Measurements from ENCODE around the gene ETFB. TPM values are rescaled to one million over a fixed set of nuclear protein-coding genes. Genes with fewer than 3 reads are reported as not detected.

ETFB gene
- total RNA-seq, 4 donors from 2014 or later = 52.5 to 79.2 (median 74.5) TPM

DNA sequence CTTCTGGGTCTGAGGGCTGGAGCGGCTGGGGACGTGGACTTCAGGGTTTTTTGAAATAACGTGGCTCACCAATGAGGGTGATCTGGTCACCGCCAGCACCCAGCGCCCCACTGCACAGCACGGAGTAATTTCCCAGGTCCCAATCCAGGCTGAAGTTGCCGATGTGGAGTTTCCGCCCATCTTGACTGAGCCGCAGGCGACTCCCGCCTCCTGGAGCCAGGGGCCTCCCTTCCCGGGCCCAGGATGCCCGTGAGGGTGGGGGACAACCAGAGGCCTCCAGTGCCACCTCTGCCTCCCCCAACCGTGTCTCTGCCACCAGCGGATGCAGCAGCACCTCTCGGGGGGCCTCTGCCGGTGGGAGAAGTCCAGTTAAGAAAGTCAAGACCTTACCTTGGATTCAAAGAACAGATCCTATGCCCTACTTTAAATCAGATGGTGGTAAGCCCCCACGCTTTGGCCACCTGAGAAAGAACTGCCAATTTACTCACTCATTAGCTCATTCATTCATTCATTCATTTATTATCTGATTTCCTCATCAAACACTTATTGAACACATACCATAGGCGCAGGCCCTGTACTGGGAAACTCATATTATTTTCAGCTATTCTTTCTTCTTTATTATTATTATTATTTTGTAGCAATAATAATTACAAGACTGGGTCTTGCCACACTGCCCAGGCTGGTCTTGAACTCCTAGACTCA, 28.2 kb downstream of the ETFB start:
- intact Hi-C loops (cut with DNase I; ENCODE audit: low total_unique reads) = no loop called here
- DNase-seq (ENCODE audit: low spot score in 2 of 2) = no peak
- no peak overlapping the region for H3K4me3 ChIP-seq (ENCODE audit: low read depth, poor library complexity, severe bottlenecking)
- TF ChIP-seq POLR2A (IDR thresholded peaks at IDR 0.05) = no peak
- TF ChIP-seq, protein P1, sequence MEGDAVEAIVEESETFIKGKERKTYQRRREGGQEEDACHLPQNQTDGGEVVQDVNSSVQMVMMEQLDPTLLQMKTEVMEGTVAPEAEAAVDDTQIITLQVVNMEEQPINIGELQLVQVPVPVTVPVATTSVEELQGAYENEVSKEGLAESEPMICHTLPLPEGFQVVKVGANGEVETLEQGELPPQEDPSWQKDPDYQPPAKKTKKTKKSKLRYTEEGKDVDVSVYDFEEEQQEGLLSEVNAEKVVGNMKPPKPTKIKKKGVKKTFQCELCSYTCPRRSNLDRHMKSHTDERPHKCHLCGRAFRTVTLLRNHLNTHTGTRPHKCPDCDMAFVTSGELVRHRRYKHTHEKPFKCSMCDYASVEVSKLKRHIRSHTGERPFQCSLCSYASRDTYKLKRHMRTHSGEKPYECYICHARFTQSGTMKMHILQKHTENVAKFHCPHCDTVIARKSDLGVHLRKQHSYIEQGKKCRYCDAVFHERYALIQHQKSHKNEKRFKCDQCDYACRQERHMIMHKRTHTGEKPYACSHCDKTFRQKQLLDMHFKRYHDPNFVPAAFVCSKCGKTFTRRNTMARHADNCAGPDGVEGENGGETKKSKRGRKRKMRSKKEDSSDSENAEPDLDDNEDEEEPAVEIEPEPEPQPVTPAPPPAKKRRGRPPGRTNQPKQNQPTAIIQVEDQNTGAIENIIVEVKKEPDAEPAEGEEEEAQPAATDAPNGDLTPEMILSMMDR (IDR thresholded peaks at IDR 0.05) = no peak
- 82 to 83% methylated on average over 18 to 19 of the region's 19 CpGs for WGBS, 2 donors

DNA sequence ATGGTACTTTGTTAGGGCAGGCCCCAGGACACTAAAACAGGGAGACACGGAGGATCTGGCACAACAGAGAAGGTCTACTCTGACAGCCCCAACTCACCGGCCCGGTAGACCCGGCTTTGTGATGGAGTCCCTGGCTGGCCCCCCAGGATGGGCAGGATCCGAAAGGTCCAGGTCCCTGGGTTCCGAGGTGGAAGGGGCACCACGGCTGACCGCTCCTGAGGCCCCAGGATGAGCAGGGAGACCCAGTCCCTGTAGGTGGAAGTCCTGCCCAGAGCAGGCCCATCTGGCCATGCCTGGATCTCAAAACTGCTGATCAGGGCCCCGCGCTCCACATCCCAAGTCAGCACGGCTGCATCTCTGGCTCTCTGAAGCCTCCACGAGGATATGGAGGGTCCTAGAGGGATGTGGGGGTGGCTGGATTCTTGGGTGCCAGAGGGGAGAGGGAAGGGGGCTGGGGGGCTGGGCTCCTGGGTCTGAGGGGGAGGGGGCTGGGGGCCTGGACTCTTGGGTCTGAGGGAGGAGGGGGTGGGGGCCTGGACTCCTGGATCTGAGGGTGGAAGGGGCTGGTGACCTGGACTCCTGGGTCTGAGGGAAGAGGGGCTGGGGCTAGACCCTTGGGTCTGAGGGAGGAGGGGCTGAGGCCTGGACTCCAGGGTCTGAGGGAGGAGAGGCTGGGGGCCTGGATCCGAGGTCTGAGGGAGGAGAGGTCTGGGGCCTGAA, 28.9 kb downstream of the ETFB start:
- no peak overlapping the region for H3K4me3 ChIP-seq (ENCODE audit: low read depth, poor library complexity, severe bottlenecking)
- DNase-seq (ENCODE audit: low spot score in 2 of 2) = no peak
- TF ChIP-seq, protein P1 (IDR thresholded peaks at IDR 0.05) = no peak
- TF ChIP-seq POLR2A (IDR thresholded peaks at IDR 0.05) = no peak
- 89 to 95% methylated on average over 11 to 13 of the region's 13 CpGs for WGBS, 2 donors
- intact Hi-C loops (cut with DNase I; ENCODE audit: low total_unique reads) = no loop called here

DNA sequence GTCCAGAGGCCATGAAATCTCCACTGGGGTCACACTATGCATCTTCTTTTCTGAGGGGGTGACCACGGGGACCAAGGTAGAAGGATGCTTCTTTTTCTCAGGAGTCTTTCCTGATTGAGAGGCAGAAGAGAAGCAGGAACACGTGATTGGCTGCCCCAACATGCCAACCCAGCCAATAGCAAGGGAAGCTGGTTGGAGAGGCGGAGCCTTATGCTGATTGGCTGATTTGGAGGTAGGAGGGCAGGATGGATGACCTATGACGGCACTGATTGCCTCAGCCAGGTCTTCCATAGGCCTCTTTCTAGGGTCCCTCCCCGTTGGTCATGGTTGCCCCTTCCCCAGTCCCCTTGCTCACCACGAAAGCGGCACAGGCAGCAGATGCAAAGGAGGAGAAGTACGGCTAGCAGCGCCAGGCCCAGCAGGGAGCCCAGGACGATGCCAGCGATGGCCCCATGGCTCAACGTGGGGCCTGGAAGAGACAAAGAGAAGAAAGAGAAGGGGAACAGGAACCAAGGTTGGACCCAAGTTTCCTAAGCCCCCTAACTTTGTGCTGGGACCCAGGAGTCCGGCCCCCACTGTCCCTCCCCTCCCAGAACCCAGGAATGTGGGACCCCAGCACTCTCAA, 32.2 kb downstream of the ETFB start:
- intact Hi-C loops (cut with DNase I; ENCODE audit: low total_unique reads) = no loop called here
- 89 to 96% methylated on average over 13 of the region's 13 CpGs for WGBS, 2 donors
- no peak overlapping the region for H3K4me3 ChIP-seq (ENCODE audit: low read depth, poor library complexity, severe bottlenecking)
- no peak for TF ChIP-seq POLR2A (IDR thresholded peaks at IDR 0.05)
- TF ChIP-seq, protein P1 (IDR thresholded peaks at IDR 0.05) = no peak
- DNase-seq (ENCODE audit: low spot score in 2 of 2) = no peak

DNA sequence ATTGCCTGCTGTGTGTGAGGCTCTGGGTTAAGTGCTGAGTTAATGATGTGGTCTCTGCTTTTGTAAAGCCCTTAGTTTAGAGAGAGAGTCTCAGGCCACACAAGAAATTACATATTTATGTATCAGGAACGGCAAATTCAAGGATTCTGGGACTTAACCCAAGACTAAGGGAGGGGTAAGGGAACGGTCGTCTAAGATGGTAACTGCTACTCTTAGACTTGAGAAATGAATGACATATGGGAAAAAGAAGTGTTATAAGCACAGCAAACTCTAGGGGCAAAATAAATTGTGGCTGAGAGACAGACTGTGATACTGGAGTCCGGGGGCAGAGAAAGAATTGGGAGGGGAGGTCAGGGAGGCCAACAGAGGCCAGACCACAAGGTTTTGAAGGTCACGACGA, 34.5 kb downstream of the ETFB start:
- 87 to 89% methylated on average over 6 of the region's 6 CpGs for WGBS, 2 donors
- no peak for TF ChIP-seq POLR2A (IDR thresholded peaks at IDR 0.05)
- TF ChIP-seq, protein P1 (IDR thresholded peaks at IDR 0.05) = no peak
- DNase-seq (ENCODE audit: low spot score in 2 of 2) = no peak
- no peak overlapping the region for H3K4me3 ChIP-seq (ENCODE audit: low read depth, poor library complexity, severe bottlenecking)
- intact Hi-C loops (cut with DNase I; ENCODE audit: low total_unique reads) = no loop called here

DNA sequence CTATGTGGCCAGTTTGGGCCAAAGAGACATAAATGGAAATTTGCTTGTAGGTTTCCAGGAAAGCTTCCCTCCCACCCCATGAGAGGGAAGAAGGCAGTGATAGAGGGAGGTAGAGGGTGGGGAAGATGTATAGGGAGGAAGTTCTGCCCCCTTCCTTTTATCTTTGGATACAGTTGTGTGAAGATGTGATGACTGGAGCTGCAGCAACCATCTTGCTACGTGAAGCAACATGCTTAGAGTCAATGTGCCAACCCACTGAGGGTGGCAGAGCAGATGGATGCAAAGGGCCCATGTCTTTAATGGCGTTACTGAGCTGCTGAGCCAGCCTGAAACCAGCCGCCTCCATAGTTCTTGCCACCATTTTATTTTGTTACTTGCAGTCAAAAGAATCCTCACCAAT, 35.0 kb downstream of the ETFB start:
- TF ChIP-seq, protein P1 (IDR thresholded peaks at IDR 0.05) = no peak
- no peak for TF ChIP-seq POLR2A (IDR thresholded peaks at IDR 0.05)
- DNase-seq (ENCODE audit: low spot score in 2 of 2) = no peak
- intact Hi-C loops (cut with DNase I; ENCODE audit: low total_unique reads) = no loop called here
- 77 to 85% methylated on average over 3 of the region's 3 CpGs for WGBS, 2 donors
- H3K4me3 ChIP-seq (ENCODE audit: low read depth, poor library complexity, severe bottlenecking) = no peak overlapping the region

All from lower leg skin (tissue), 4 donors.